Stimulated activated effector memory CD8-positive, alpha-beta T cell treated with anti-CD3 and anti-CD28 coated beads, Interleukin-12 subunit alpha, Interleukin-12 subunit beta, amount 100 ng/mL, for 72 hours (primary cell): ENCODE measurements around the gene SSU72.

ENCODE experiments used
- ATAC-seq: fragments of 150-1000 bp; cut with Tn5 transposase; 2 replicates; pipeline ENCODE4 v1.10.0; 2021
- DNase-seq, 2 donors: peaks; one replicate each; pipeline ENCODE4 v3.0.0; 2021 to 2022; ENCODE audit warnings: low spot score in 2 of 2
- H3K27ac Mint-ChIP-seq: one replicate; pipeline ENCODE4 v1.8.0; 2022; ENCODE audit warnings: mild to moderate bottlenecking, mixed read lengths
- H3K36me3 Mint-ChIP-seq: one replicate; pipeline ENCODE4 v1.8.0; 2022; ENCODE audit warnings: mild to moderate bottlenecking, mixed read lengths
- H3K4me1 Mint-ChIP-seq: one replicate; pipeline ENCODE4 v1.8.0; 2022; ENCODE audit warnings: mixed read lengths
- H3K4me3 Mint-ChIP-seq: one replicate; pipeline ENCODE4 v1.8.0; 2022; ENCODE audit warnings: mild to moderate bottlenecking, mixed read lengths
- H3K9me3 Mint-ChIP-seq: one replicate; pipeline ENCODE4 v1.8.0; 2022; ENCODE audit warnings: mixed read lengths

The SSU72 gene

GRCh38 chr1:1583347-1584010, 8.8 kb upstream of the SSU72 start:
- Mint-ChIP-seq H3K9me3 (no peaks in the 10 kb centered on the region), H3K4me1 (no peaks in the 10 kb centered on the region), H3K27ac (no peak overlapping the region), H3K4me3 (no peak overlapping the region), H3K36me3 (no peaks in the 10 kb centered on the region)
- ATAC-seq, result peak; percentile 19
- no peak for DNase-seq

GRCh38 chr1:1582585-1583346, 8.1 kb upstream of the SSU72 start:
- DNase-seq, result no peak
- no peak overlapping the region for H3K27ac Mint-ChIP-seq
- H3K36me3 Mint-ChIP-seq, result no peaks in the 10 kb centered on the region
- no peak for ATAC-seq
- no peaks in the 10 kb centered on the region for H3K4me1 Mint-ChIP-seq
- H3K4me3 Mint-ChIP-seq, result no peak overlapping the region
- no peaks in the 10 kb centered on the region for H3K9me3 Mint-ChIP-seq

- H3K9me3 Mint-ChIP-seq, result no peaks in the 10 kb centered on the region
- H3K36me3 Mint-ChIP-seq, result peaks cover 26% of the 10 kb centered on the region
- ATAC-seq (no peak), DNase-seq (no peak)
- H3K27ac Mint-ChIP-seq, result no peak overlapping the region
- no peak overlapping the region for H3K4me3 Mint-ChIP-seq
- peaks cover 10% of the 10 kb centered on the region for H3K4me1 Mint-ChIP-seq
Observed at GRCh38 chr1:1578371-1578940, 3.8 kb upstream of the SSU72 start.

- ATAC-seq (no peak), DNase-seq (no peak)
- Mint-ChIP-seq H3K4me3 (no peak overlapping the region), H3K27ac (no peak overlapping the region), H3K4me1 (peaks cover 14% of the 10 kb centered on the region), H3K36me3 (peaks cover 35% of the 10 kb centered on the region), H3K9me3 (no peaks in the 10 kb centered on the region)
Observed at GRCh38 chr1:1577367-1578011, 2.8 kb upstream of the SSU72 start.

GRCh38 chr1:1573843-1574720, 581 bp downstream of the SSU72 start:
- Mint-ChIP-seq H3K9me3 (no peaks in the 10 kb centered on the region), H3K36me3 (peaks cover 69% of the 10 kb centered on the region), H3K4me3 (peak overlapping the region; percentile 96), H3K27ac (peak overlapping the region; percentile 99), H3K4me1 (peaks cover 24% of the 10 kb centered on the region)
- peak; percentile 84 for ATAC-seq
- DNase-seq, result no peak

GRCh38 chr1:1569341-1569740, 5.3 kb downstream of the SSU72 start:
- DNase-seq (no peak), ATAC-seq (peak; percentile 31)
- Mint-ChIP-seq H3K4me3 (no peak overlapping the region), H3K27ac (peak overlapping the region; percentile 35), H3K36me3 (peaks cover 100% of the 10 kb centered on the region), H3K9me3 (no peaks in the 10 kb centered on the region), H3K4me1 (peaks cover 36% of the 10 kb centered on the region)

GRCh38 chr1:1567891-1568291, 6.8 kb downstream of the SSU72 start:
- ATAC-seq, result no peak
- Mint-ChIP-seq H3K4me3 (no peak overlapping the region), H3K27ac (no peak overlapping the region), H3K9me3 (no peaks in the 10 kb centered on the region), H3K36me3 (peaks cover 100% of the 10 kb centered on the region), H3K4me1 (peaks cover 29% of the 10 kb centered on the region)
- DNase-seq, result no peak

- peak; percentile 37 for ATAC-seq
- peaks cover 29% of the 10 kb centered on the region for H3K4me1 Mint-ChIP-seq
- H3K9me3 Mint-ChIP-seq, result no peaks in the 10 kb centered on the region
- no peak for DNase-seq
- H3K27ac Mint-ChIP-seq, result peak overlapping the region; percentile 71
- peak overlapping the region; percentile 26 for H3K4me3 Mint-ChIP-seq
- peaks cover 100% of the 10 kb centered on the region for H3K36me3 Mint-ChIP-seq
Observed at GRCh38 chr1:1567152-1567875, 7.3 kb downstream of the SSU72 start.

GRCh38 chr1:1565340-1565739, 9.3 kb downstream of the SSU72 start:
- Mint-ChIP-seq H3K4me3 (no peak overlapping the region), H3K27ac (no peak overlapping the region), H3K36me3 (peaks cover 99% of the 10 kb centered on the region), H3K9me3 (no peaks in the 10 kb centered on the region), H3K4me1 (peaks cover 30% of the 10 kb centered on the region)
- ATAC-seq (no peak), DNase-seq (no peak)

GRCh38 chr1:1564268-1564667, 10.4 kb downstream of the SSU72 start:
- ATAC-seq (no peak), DNase-seq (no peak)
- Mint-ChIP-seq H3K9me3 (no peaks in the 10 kb centered on the region), H3K27ac (no peak overlapping the region), H3K4me1 (peaks cover 25% of the 10 kb centered on the region), H3K4me3 (no peak overlapping the region), H3K36me3 (peaks cover 99% of the 10 kb centered on the region)

- ATAC-seq, result no peak
- H3K4me3 Mint-ChIP-seq, result no peak overlapping the region
- peaks cover 99% of the 10 kb centered on the region for H3K36me3 Mint-ChIP-seq
- H3K4me1 Mint-ChIP-seq, result peaks cover 25% of the 10 kb centered on the region
- no peak overlapping the region for H3K27ac Mint-ChIP-seq
- H3K9me3 Mint-ChIP-seq, result no peaks in the 10 kb centered on the region
- no peak for DNase-seq
Observed at GRCh38 chr1:1563688-1564087, 11.0 kb downstream of the SSU72 start.

- no peak overlapping the region for H3K27ac Mint-ChIP-seq
- ATAC-seq, result no peak
- no peaks in the 10 kb centered on the region for H3K9me3 Mint-ChIP-seq
- H3K4me3 Mint-ChIP-seq, result no peak overlapping the region
- peaks cover 25% of the 10 kb centered on the region for H3K4me1 Mint-ChIP-seq
- peaks cover 99% of the 10 kb centered on the region for H3K36me3 Mint-ChIP-seq
- no peak for DNase-seq
Observed at GRCh38 chr1:1562556-1563195, 12.0 kb downstream of the SSU72 start.

- Mint-ChIP-seq H3K4me1 (peaks cover 19% of the 10 kb centered on the region), H3K4me3 (no peak overlapping the region), H3K9me3 (no peaks in the 10 kb centered on the region), H3K27ac (peak overlapping the region; percentile 84), H3K36me3 (peaks cover 94% of the 10 kb centered on the region)
- no peak for DNase-seq
- no peak for ATAC-seq
Observed at GRCh38 chr1:1561801-1562470, 12.7 kb downstream of the SSU72 start.
